Astrocyte (in vitro differentiated cells and primary cell): ENCODE measurements around the gene SLC22A5. TPM values are rescaled to one million over a fixed set of nuclear protein-coding genes. Genes with fewer than 3 reads are reported as not detected.
"Not testable (repeated sequence)": the region's sequence is repeated elsewhere in the genome, so short reads cannot be mapped to it uniquely, and the experiment has no call there.

Source experiments
- DNase-seq: peaks from one replicate; pipeline ENCODE4 v3.0.0-alpha.2; 2010; ENCODE audit warnings: low read depth
- FAIRE-seq: peaks from 2 replicates; lab custom pipeline; 2011; peaks lifted over from hg19 to GRCh38; lab: Jason Lieb, UNC
- H2AFZ ChIP-seq: 2 replicates; pipeline ENCODE4 v1.6.0; 2012; ENCODE audit warnings: low read depth, low read length, inconsistent platforms
- H3K27ac ChIP-seq: 2 replicates; pipeline ENCODE4 v1.5.1; 2011; ENCODE audit warnings: low read depth, low read length, inconsistent platforms
- H3K27me3 ChIP-seq: 2 replicates; pipeline ENCODE4 v1.6.0; 2011; ENCODE audit warnings: low read length, inconsistent platforms; ENCODE audit not compliant: insufficient read depth
- H3K36me3 ChIP-seq: 2 replicates; pipeline ENCODE4 v1.5.1; 2011; ENCODE audit warnings: low read length, inconsistent platforms; ENCODE audit not compliant: insufficient read depth
- H3K4me1 ChIP-seq: 2 replicates; pipeline ENCODE4 v1.5.1; 2011; ENCODE audit warnings: low read length, inconsistent platforms; ENCODE audit not compliant: insufficient read depth
- H3K4me2 ChIP-seq: 2 replicates; pipeline ENCODE4 v1.6.0; 2012; ENCODE audit warnings: low read length, inconsistent platforms
- H3K4me3 ChIP-seq: 2 replicates; pipeline ENCODE4 v1.5.1; 2011; ENCODE audit warnings: low read depth, mild to moderate bottlenecking, low read length, inconsistent platforms; ENCODE audit not compliant: insufficient read depth
- H3K79me2 ChIP-seq: 2 replicates; pipeline ENCODE4 v1.6.0; 2012; ENCODE audit warnings: mild to moderate bottlenecking, low read length, inconsistent platforms; ENCODE audit not compliant: insufficient read depth
- H3K9ac ChIP-seq: 2 replicates; pipeline ENCODE4 v1.6.0; 2012; ENCODE audit warnings: mild to moderate bottlenecking, low read length, inconsistent platforms
- H3K9me3 ChIP-seq: 2 replicates; pipeline ENCODE4 v1.5.1; 2012; ENCODE audit warnings: low read depth, mild to moderate bottlenecking, low read length, inconsistent platforms; ENCODE audit not compliant: insufficient read depth
- H4K20me1 ChIP-seq: 2 replicates; pipeline ENCODE4 v1.6.0; 2012; ENCODE audit warnings: low read length, inconsistent platforms; ENCODE audit not compliant: insufficient read depth
- H3K27ac Mint-ChIP-seq: one replicate; pipeline ENCODE4 v1.8.0; 2021; ENCODE audit warnings: mild to moderate bottlenecking, mixed read lengths; ENCODE audit not compliant: unreplicated experiment
- H3K27me3 Mint-ChIP-seq: one replicate; pipeline ENCODE4 v1.8.0; 2021; ENCODE audit warnings: low read depth, mixed read lengths; ENCODE audit not compliant: unreplicated experiment
- H3K36me3 Mint-ChIP-seq: one replicate; pipeline ENCODE4 v1.8.0; 2021; ENCODE audit warnings: low read depth, mixed read lengths; ENCODE audit not compliant: unreplicated experiment
- H3K4me1 Mint-ChIP-seq: one replicate; pipeline ENCODE4 v1.8.0; 2021; ENCODE audit warnings: low read depth, mixed read lengths; ENCODE audit not compliant: unreplicated experiment
- H3K4me3 Mint-ChIP-seq: one replicate; pipeline ENCODE4 v1.8.0; 2021; ENCODE audit warnings: mild to moderate bottlenecking, moderate library complexity, mixed read lengths; ENCODE audit not compliant: unreplicated experiment
- H3K9me3 Mint-ChIP-seq: one replicate; pipeline ENCODE4 v1.8.0; 2021; ENCODE audit warnings: mild to moderate bottlenecking, mixed read lengths; ENCODE audit not compliant: unreplicated experiment
- CTCF ChIP-seq: IDR thresholded peaks from 2 replicates; pipeline ENCODE4 v1.5.1; 2011; ENCODE audit warnings: low read depth, mild to moderate bottlenecking, inconsistent platforms, low read length, moderate library complexity; ENCODE audit not compliant: insufficient read depth
- EZH2 ChIP-seq: IDR thresholded peaks from 2 replicates; pipeline ENCODE4 v1.6.1; 2012; ENCODE audit warnings: mild to moderate bottlenecking, low read length, inconsistent platforms; ENCODE audit not compliant: insufficient read depth
- total RNA-seq: library from RNA; stranded (reverse); gene quantifications from 2 replicates; pipeline ENCODE4 v1.2.1, GENCODE V29; 2021

The SLC22A5 gene
- total RNA-seq, 1 donor from 2014 or later: 8.3 TPM

- no peaks in the 10 kb centered on the region for H3K9me3 Mint-ChIP-seq
- H3K4me2 ChIP-seq: peak overlapping the region; percentile 30
Observed at GRCh38 chr5:132414634-132415378, 45.3 kb downstream of the SLC22A5 start.

GRCh38 chr5:132415516-132415915 lies 46.0 kb downstream of the SLC22A5 start:
- not testable (repeated sequence) for FAIRE-seq, H3K4me3 ChIP-seq, DNase-seq, H3K9me3 Mint-ChIP-seq, H3K36me3 Mint-ChIP-seq, H3K36me3 ChIP-seq, H3K27ac Mint-ChIP-seq, H2AFZ ChIP-seq, H4K20me1 ChIP-seq, H3K9me3 ChIP-seq, H3K4me3 Mint-ChIP-seq, H3K27me3 Mint-ChIP-seq, H3K27me3 ChIP-seq
- peaks cover 27% of the 10 kb centered on the region for H3K4me1 ChIP-seq
- H3K27ac ChIP-seq: peak overlapping the region; percentile 19
- H3K9ac ChIP-seq: peak overlapping the region; percentile 21
- H3K4me1 Mint-ChIP-seq: peaks cover 50% of the 10 kb centered on the region
- H3K79me2 ChIP-seq: peaks cover 21% of the 10 kb centered on the region
- H3K4me2 ChIP-seq: peak overlapping the region; percentile 30

More at GRCh38 chr5:132414634-132415378, 45.3 kb downstream of the SLC22A5 start:
- Histone ChIP-seq H3K27me3 (no peaks in the 10 kb centered on the region), H3K4me1 (peaks cover 32% of the 10 kb centered on the region), H3K4me3 (no peak overlapping the region), H3K9ac (peak overlapping the region; percentile 21), H3K9me3 (no peaks in the 10 kb centered on the region), H3K79me2 (peaks cover 21% of the 10 kb centered on the region), H2AFZ (no peak overlapping the region), H3K27ac (peak overlapping the region; percentile 30), H4K20me1 (no peaks in the 10 kb centered on the region), H3K36me3 (no peaks in the 10 kb centered on the region)
- DNase-seq: peak; percentile 77
- FAIRE-seq: peak; percentile 13
- peaks cover 5% of the 10 kb centered on the region for H3K36me3 Mint-ChIP-seq
- peak overlapping the region; percentile 3 for H3K4me3 Mint-ChIP-seq
- no peaks in the 10 kb centered on the region for H3K27me3 Mint-ChIP-seq
- H3K4me1 Mint-ChIP-seq: peaks cover 47% of the 10 kb centered on the region
- no peak overlapping the region for H3K27ac Mint-ChIP-seq
- TF ChIP-seq CTCF (no peak), EZH2 (no peak)

GRCh38 chr5:132416306-132417009 lies 46.9 kb downstream of the SLC22A5 start:
- Histone ChIP-seq H2AFZ (no peak overlapping the region), H3K9me3 (no peaks in the 10 kb centered on the region), H3K79me2 (peaks cover 16% of the 10 kb centered on the region), H3K36me3 (no peaks in the 10 kb centered on the region), H3K4me1 (peaks cover 23% of the 10 kb centered on the region), H3K9ac (no peak overlapping the region), H3K4me3 (no peak overlapping the region), H3K4me2 (no peak overlapping the region), H3K27me3 (no peaks in the 10 kb centered on the region), H4K20me1 (no peaks in the 10 kb centered on the region), H3K27ac (no peak overlapping the region)
- no peak overlapping the region for H3K4me3 Mint-ChIP-seq
- H3K36me3 Mint-ChIP-seq: peaks cover 6% of the 10 kb centered on the region
- DNase-seq (no peak), FAIRE-seq (no peak)
- H3K9me3 Mint-ChIP-seq: no peaks in the 10 kb centered on the region
- peaks cover 56% of the 10 kb centered on the region for H3K4me1 Mint-ChIP-seq
- no peaks in the 10 kb centered on the region for H3K27me3 Mint-ChIP-seq
- H3K27ac Mint-ChIP-seq: no peak overlapping the region
- TF ChIP-seq EZH2 (no peak), CTCF (no peak)
